Pancreas (tissue), 10 donors: ENCODE results near the gene HTATSF1. TPM values are rescaled to one million over a fixed set of nuclear protein-coding genes. Genes with fewer than 3 reads are reported as not detected.
A peak's percentile ranks its signal among the peaks of the same experiment; 100 is the strongest.

ENCODE experiments used
- ATAC-seq, 4 donors: fragments of 200-7000 bp; cut with Tn5 transposase; one replicate each; pipeline versions ENCODE4 v1.8.0 to v1.9.1; 2020; ENCODE audit warnings: mild to moderate bottlenecking in 4 of 4, moderate library complexity in 4 of 4
- DNase-seq, 6 donors: peaks; one replicate each; pipeline ENCODE4 v3.0.0-alpha.2; 2020
- FAIRE-seq: peaks from 2 replicates; lab custom pipeline; 2012; peaks lifted over from hg19 to GRCh38; lab: Jason Lieb, UNC
- H3K27ac ChIP-seq, 4 donors: fragments of 200-600 bp; sonication (generic); 1 replicate in 3 of 4; 2 replicates in 1 of 4; pipeline versions ENCODE4 v1.5.0 to v1.8.0; 2020
- H3K27me3 ChIP-seq, 4 donors: fragments of 200-600 bp; one replicate each; pipeline ENCODE4 v1.8.0; 2021
- H3K36me3 ChIP-seq, 3 donors: fragments of 200-600 bp; sonication (generic) in 1 of 3; one replicate each; pipeline versions ENCODE4 v1.5.0 to v1.8.0; 2020 to 2021
- H3K4me1 ChIP-seq, 3 donors: fragments of 200-600 bp; one replicate each; pipeline ENCODE4 v1.8.0; 2021
- H3K4me3 ChIP-seq, 4 donors: fragments of 200-600 bp; sonication (generic) in 2 of 4; one replicate each; pipeline versions ENCODE4 v1.5.0 to v1.8.0; 2020 to 2021
- H3K9me3 ChIP-seq, 4 donors: fragments of 200-600 bp; one replicate each; pipeline ENCODE4 v1.8.0; 2021
- WGBS, 2 donors: extraction: QIAGEN DNeasy Blood & Tissue Kit; methylation state at CpG; one replicate each; pipeline ENCODE4 v1.1.7; 2013; 5-methylcytosine and 5-hydroxymethylcytosine counted together
- intact Hi-C, 3 donors: fragments of 100-400 bp; cut with DNase I; formaldehyde crosslinking; loops; one replicate each; pipeline versions ENCODE4 v1.11.1 to v1.14.2; 2022
- polyA plus RNA-seq, 2 donors: library from polyadenylated mRNA; stranded (reverse); fragments of 200-250 nt; gene quantifications; one replicate each; pipeline ENCODE4 v1.2.3, GENCODE V29; 2013
- total RNA-seq, 6 donors: library from RNA; stranded (reverse); fragmentation: NEBNext Ultra II Directional in 4 of 6; extraction: Animal tissue kit (Norgen Biotek cat#: 25700) in 4 of 6; gene quantifications; one replicate each; pipeline versions ENCODE4 v1.2.1 to v1.2.4, GENCODE V29; 2021 to 2023
- TF ChIP-seq, protein P1 (sequence below), 4 donors: fragments of 200-600 bp; sonication (generic) in 3 of 4; IDR thresholded peaks; one replicate each; pipeline versions ENCODE4 v1.5.0 to v1.8.0; 2021; ENCODE audit warnings: antibody characterized with exemption in 4 of 4
- donor health status: healthy with polysubstance abuse.
- donor health status: DM: no; HTN: no; CAD: no; lungs with moderate emphysema.
- donor health status: DM: no; HTN: no; CAD: no.
- donor health status: control.
- donor health status: control.
- donor health status: Bipolar disorder and iron deficiency.
- donor health status: DM: yes; HTN: yes; CAD: no.
- donor health status: DM: no; HTN: no; CAD: no.
- donor health status: DM: no; HTN: no; CAD: no.
- donor health status: DM: yes; HTN: yes; CAD: no.

HTATSF1 gene, protein sequence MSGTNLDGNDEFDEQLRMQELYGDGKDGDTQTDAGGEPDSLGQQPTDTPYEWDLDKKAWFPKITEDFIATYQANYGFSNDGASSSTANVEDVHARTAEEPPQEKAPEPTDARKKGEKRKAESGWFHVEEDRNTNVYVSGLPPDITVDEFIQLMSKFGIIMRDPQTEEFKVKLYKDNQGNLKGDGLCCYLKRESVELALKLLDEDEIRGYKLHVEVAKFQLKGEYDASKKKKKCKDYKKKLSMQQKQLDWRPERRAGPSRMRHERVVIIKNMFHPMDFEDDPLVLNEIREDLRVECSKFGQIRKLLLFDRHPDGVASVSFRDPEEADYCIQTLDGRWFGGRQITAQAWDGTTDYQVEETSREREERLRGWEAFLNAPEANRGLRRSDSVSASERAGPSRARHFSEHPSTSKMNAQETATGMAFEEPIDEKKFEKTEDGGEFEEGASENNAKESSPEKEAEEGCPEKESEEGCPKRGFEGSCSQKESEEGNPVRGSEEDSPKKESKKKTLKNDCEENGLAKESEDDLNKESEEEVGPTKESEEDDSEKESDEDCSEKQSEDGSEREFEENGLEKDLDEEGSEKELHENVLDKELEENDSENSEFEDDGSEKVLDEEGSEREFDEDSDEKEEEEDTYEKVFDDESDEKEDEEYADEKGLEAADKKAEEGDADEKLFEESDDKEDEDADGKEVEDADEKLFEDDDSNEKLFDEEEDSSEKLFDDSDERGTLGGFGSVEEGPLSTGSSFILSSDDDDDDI
- total RNA-seq (10 to 100 TPM in 4 of 6 donors, 1 to 10 TPM in 2; 9.2 to 16.0 (median 12.2) TPM), polyA plus RNA-seq (10 to 100 TPM; 12.6 to 26.4 TPM)

DNA sequence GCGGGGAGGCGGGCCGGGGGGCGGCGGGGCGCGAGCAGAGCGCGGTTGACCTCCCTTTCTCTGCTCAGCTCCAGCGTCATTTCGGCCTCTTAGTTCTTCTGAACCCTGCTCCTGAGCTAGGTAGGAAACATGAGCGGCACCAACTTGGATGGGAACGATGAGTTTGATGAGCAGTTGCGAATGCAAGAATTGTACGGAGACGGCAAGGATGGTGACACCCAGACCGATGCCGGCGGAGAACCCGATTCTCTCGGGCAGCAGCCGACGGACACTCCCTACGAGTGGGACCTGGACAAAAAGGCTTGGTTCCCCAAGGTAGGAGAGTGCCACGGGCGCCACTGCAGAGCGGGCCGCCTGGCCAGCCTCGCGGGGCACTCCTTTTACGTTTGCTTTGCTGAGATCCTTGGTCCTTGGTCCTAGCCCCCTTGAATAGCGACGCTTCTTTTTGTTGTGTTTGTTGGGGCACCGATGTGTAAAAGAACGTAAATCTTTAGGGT, at the start of gene HTATSF1:
Gene HTATSF1, plus strand, starts transcription at position 37 of the 497 bp plus-strand sequence. Its CDS starts 93 bp downstream, at position 130.
- FAIRE-seq (no peak), ATAC-seq (peak in 3 of 4 donors; percentile 4 to 12 (median 5)), DNase-seq (peak in 3 of 6 donors; percentile 5 to 66 (median 60))
- TF ChIP-seq, protein P1, sequence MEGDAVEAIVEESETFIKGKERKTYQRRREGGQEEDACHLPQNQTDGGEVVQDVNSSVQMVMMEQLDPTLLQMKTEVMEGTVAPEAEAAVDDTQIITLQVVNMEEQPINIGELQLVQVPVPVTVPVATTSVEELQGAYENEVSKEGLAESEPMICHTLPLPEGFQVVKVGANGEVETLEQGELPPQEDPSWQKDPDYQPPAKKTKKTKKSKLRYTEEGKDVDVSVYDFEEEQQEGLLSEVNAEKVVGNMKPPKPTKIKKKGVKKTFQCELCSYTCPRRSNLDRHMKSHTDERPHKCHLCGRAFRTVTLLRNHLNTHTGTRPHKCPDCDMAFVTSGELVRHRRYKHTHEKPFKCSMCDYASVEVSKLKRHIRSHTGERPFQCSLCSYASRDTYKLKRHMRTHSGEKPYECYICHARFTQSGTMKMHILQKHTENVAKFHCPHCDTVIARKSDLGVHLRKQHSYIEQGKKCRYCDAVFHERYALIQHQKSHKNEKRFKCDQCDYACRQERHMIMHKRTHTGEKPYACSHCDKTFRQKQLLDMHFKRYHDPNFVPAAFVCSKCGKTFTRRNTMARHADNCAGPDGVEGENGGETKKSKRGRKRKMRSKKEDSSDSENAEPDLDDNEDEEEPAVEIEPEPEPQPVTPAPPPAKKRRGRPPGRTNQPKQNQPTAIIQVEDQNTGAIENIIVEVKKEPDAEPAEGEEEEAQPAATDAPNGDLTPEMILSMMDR (IDR thresholded peaks at IDR 0.05), result no peak
- Histone ChIP-seq H3K4me3 (peak within 1 kb of the TSS; percentile 33 to 55 (median 39)), H3K9me3 (no peaks in the 10 kb centered on the region), H3K36me3 (no peaks in the 10 kb centered on the region), H3K4me1 (no peaks in the 10 kb centered on the region), H3K27me3 (peaks cover 0 to 5% (median 0%) of the 10 kb centered on the region in 4 donors), H3K27ac (peak within 1 kb of the TSS; percentile 82 to 95 (median 88))
- intact Hi-C loops, result no loop called here
- WGBS, 2 donors, result 1 to 37% methylated on average over 33 to 35 of the region's 35 CpGs

DNA sequence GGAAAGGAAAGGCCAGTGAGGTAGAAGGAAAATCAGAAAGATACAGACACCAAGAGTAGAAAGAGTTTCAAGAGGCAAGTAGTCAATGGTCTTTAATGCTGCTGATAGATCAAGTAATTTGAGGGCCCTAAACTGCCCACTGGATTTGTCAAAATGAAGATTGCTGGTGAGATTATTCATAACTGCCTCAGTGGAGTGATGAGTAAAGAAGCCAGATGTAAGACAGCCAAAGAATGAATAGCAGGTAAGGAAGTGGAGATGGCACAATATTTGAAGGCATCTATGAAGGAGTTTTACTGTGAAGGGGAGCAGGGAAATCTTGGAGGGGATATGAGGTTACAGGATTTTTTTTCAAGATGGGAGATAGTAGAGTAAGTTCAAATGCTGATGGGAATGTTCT, 49.4 kb upstream of the HTATSF1 start:
- TF ChIP-seq, protein P1 (IDR thresholded peaks at IDR 0.05), result no peak
- no peaks in the 10 kb centered on the region for H3K27me3 ChIP-seq
- H3K4me3 ChIP-seq, result no peak overlapping the region
- intact Hi-C loops, result no loop called here
- no peak for DNase-seq
- FAIRE-seq, result no peak
- ATAC-seq, result no peak
- H3K4me1 ChIP-seq, result no peaks in the 10 kb centered on the region
- H3K36me3 ChIP-seq, result no peaks in the 10 kb centered on the region
- H3K27ac ChIP-seq, result no peak overlapping the region
- no peaks in the 10 kb centered on the region for H3K9me3 ChIP-seq

DNA sequence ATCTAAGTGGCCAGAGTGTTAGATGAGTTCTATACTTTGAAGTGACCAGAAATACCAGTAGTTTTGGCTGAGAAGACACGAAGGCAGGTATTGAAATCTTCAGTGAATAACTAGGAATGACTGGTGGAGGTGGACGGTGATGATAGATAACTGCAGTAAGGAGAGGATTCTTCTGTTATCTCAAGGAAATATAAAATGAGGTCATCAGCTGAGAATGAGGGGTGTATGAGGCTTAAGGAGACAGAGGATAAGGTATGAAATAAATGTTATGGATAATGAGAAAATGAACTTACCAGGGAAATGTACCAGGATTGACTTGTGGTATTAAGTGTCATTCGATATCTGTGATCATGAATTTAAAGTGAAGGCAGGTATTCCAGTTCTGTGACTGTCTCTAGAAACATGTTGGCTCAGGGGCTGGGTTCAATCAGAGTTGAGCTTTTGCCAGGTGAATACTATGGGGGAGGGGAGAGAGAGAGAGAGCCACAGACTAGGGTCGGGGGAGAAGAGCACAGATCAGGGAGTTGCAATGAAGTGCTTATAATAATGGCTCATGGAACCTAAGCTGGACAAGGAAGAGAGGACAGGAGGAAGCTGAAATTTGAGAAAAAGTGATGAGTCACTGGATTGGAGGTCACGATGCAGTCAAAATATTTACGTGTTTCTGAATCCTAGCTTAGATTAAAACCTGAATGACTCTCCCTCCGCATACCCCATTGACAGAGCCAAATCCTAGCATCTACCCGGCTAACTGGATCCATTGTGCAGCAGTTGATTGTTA, 47.2 kb upstream of the HTATSF1 start:
- FAIRE-seq (no peak), DNase-seq (no peak), ATAC-seq (no peak)
- Histone ChIP-seq H3K9me3 (no peaks in the 10 kb centered on the region), H3K36me3 (no peaks in the 10 kb centered on the region), H3K27ac (no peak overlapping the region), H3K4me3 (no peak overlapping the region), H3K4me1 (peaks cover 0 to 6% (median 0%) of the 10 kb centered on the region in 3 donors), H3K27me3 (no peaks in the 10 kb centered on the region)
- intact Hi-C loops, result no loop called here
- 46 to 54% methylated on average over 8 of the region's 8 CpGs for WGBS, 2 donors
- TF ChIP-seq, protein P1 (IDR thresholded peaks at IDR 0.05), result no peak

DNA sequence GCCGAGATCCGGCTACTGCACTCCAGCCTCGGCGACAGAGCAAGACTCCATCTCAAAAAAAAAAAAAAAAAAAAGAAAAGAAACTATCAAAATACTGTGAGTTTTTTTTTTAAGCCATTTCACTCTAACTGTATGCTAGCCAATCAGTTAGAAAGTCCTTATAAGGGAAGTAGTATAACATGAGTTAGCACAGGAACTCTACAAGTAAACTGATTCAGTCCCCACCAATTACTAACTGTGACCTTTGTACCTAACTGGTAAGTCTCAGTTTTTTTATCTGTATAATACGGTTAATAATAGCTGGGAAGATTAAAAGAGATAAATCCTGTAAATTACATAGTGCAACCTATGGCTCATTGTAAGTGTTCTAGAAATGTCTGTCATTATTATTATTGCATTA, 44.8 kb upstream of the HTATSF1 start:
- Histone ChIP-seq H3K27me3 (peaks cover 0 to 6% (median 0%) of the 10 kb centered on the region in 4 donors), H3K27ac (no peak overlapping the region), H3K4me3 (no peak overlapping the region), H3K9me3 (no peaks in the 10 kb centered on the region), H3K4me1 (peaks cover 0 to 6% (median 0%) of the 10 kb centered on the region in 3 donors), H3K36me3 (no peaks in the 10 kb centered on the region)
- DNase-seq, result no peak
- no peak for FAIRE-seq
- ATAC-seq, result peak in 2 of 4 donors; percentile 51 to 58
- WGBS, 2 donors, result 72 to 79% methylated on average over 5 of the region's 5 CpGs
- TF ChIP-seq, protein P1 (IDR thresholded peaks at IDR 0.05), result no peak
- intact Hi-C loops, result no loop called here
